SK-N-SH (cell line): Measurements from ENCODE around the gene PDGFB. TPM values are rescaled to one million over a fixed set of nuclear protein-coding genes. Genes with fewer than 3 reads are reported as not detected.
"Not testable (repeated sequence)": the region's sequence is repeated elsewhere in the genome, so short reads cannot be mapped to it uniquely, and the experiment has no call there.

ENCODE experiments used
- CTCF ChIA-PET: fragments of 300-600, 350-600 bp; formaldehyde crosslinking; extraction: SDS; loops from one replicate; lab custom pipeline; 2021; lab: Yijun Ruan, JAX
- POLR2A ChIA-PET: fragments of 350-600 bp; sonication (Branson Sonifier 250); formaldehyde crosslinking; extraction: SDS; loops from one replicate; lab custom pipeline; 2020; ENCODE audit warnings: antibody characterized with exemption, inconsistent platforms; lab: Yijun Ruan, JAX
- DNase-seq: peaks from one replicate; pipeline ENCODE4 v3.0.0; 2012
- H2AFZ ChIP-seq: fragments of 200-600 bp; sonication (generic); 2 replicates; pipeline ENCODE4 v1.8.1; 2016; ENCODE audit warnings: antibody characterized with exemption, mild to moderate bottlenecking, low read depth
- H3F3A ChIP-seq: fragments of 200-600 bp; sonication (generic); replicated peaks from 2 replicates; pipeline ENCODE3; 2016; ENCODE audit warnings: antibody characterized with exemption, mild to moderate bottlenecking; ENCODE audit not compliant: insufficient read depth
- H3K27ac ChIP-seq, 2 experiments: fragments of 200-500 bp in 1 of 2; fragments of 200-600 bp in 1 of 2; sonication (Bioruptor generic) in 1 of 2; sonication (generic), shearing (Covaris generic) in 1 of 2; 2 replicates each; pipeline versions ENCODE4 v1.5.1 to v1.6.1; 2014 to 2016; ENCODE audit warnings: low read depth in 2 of 2, inconsistent platforms in 1 of 2, low read length in 1 of 2, mild to moderate bottlenecking in 1 of 2, mixed read lengths in 1 of 2
- H3K27me3 ChIP-seq: fragments of 200-600 bp; sonication (generic), shearing (Covaris generic); 2 replicates; pipeline ENCODE4 v1.6.1; 2016; ENCODE audit warnings: mixed run types; ENCODE audit not compliant: insufficient read depth
- H3K36me3 ChIP-seq, 2 experiments: fragments of 200-500 bp in 1 of 2; fragments of 200-600 bp in 1 of 2; sonication (Bioruptor generic) in 1 of 2; sonication (generic) in 1 of 2; replicated peaks in 1 of 2; 2 replicates each; pipeline versions ENCODE3 to v1.5.1; 2014 to 2016; ENCODE audit warnings: low read length in 1 of 2, mild to moderate bottlenecking in 1 of 2; ENCODE audit not compliant: insufficient read depth in 2 of 2, control insufficient read depth in 1 of 2
- H3K4me1 ChIP-seq, 2 experiments: fragments of 200-500 bp in 1 of 2; fragments of 200-600 bp in 1 of 2; sonication (Bioruptor generic) in 1 of 2; sonication (generic), shearing (Covaris generic) in 1 of 2; 2 replicates each; pipeline versions ENCODE4 v1.5.1 to v1.6.1; 2014 to 2016; ENCODE audit warnings: low read depth in 1 of 2, low read length in 1 of 2, mixed run types in 1 of 2; ENCODE audit not compliant: insufficient read depth in 2 of 2, control insufficient read depth in 1 of 2
- H3K4me2 ChIP-seq: fragments of 200-600 bp; sonication (generic), shearing (Covaris generic); 2 replicates; pipeline ENCODE4 v1.6.1; 2017; ENCODE audit warnings: mixed run types
- H3K4me3 ChIP-seq, 2 experiments: fragments of 200-500 bp in 1 of 2; fragments of 200-600 bp in 1 of 2; sonication (Bioruptor generic) in 1 of 2; sonication (generic), shearing (Covaris generic) in 1 of 2; 2 replicates each; pipeline versions ENCODE4 v1.5.1 to v1.8.1; 2014 to 2016; ENCODE audit warnings: low read depth in 2 of 2, inconsistent platforms in 1 of 2, low read length in 1 of 2, mild to moderate bottlenecking in 1 of 2, mixed read lengths in 1 of 2, moderate library complexity in 1 of 2
- H3K79me2 ChIP-seq: fragments of 200-600 bp; sonication (generic); 2 replicates; pipeline ENCODE4 v1.8.1; 2017; ENCODE audit warnings: mild to moderate bottlenecking; ENCODE audit not compliant: insufficient read depth
- H3K9ac ChIP-seq: fragments of 200-600 bp; sonication (generic); 2 replicates; pipeline ENCODE4 v1.6.1; 2017; ENCODE audit warnings: mixed run types
- H3K9me2 ChIP-seq: fragments of 200-600 bp; sonication (generic); 2 replicates; pipeline ENCODE4 v1.6.1; 2017; ENCODE audit warnings: mixed run types
- H3K9me3 ChIP-seq: fragments of 200-600 bp; sonication (generic); 2 replicates; pipeline ENCODE4 v1.6.1; 2017; ENCODE audit warnings: mixed run types, mild to moderate bottlenecking, moderate library complexity
- H4K20me1 ChIP-seq: fragments of 200-600 bp; sonication (generic); 2 replicates; pipeline ENCODE4 v1.6.1; 2017; ENCODE audit warnings: mild to moderate bottlenecking, mixed run types; ENCODE audit not compliant: insufficient read depth
- CHD2 ChIP-seq: fragments of 150-350 bp; IDR thresholded peaks from 2 replicates; pipeline ENCODE4 v1.6.1; 2018; ENCODE audit warnings: low read length; ENCODE audit not compliant: partially characterized antibody
- CTCF ChIP-seq: fragments of 200-600 bp; sonication (generic); IDR thresholded peaks from 2 replicates; pipeline ENCODE4 v1.6.1; 2017; ENCODE audit warnings: antibody characterized with exemption, mild to moderate bottlenecking, moderate library complexity
- EP300 ChIP-seq, 2 experiments: IDR thresholded peaks; 2 replicates each; pipeline versions ENCODE4 v1.4.0 to v1.6.1; 2012; ENCODE audit warnings: borderline replicate concordance in 1 of 2, low read depth in 1 of 2, low read length in 1 of 2
- EZH2phosphoT487 ChIP-seq: fragments of 200-600 bp; sonication (generic); IDR thresholded peaks from 2 replicates; pipeline ENCODE4 v1.6.1; 2017; ENCODE audit warnings: low read depth, mixed run types, mild to moderate bottlenecking, antibody characterized with exemption, moderate library complexity, borderline replicate concordance
- FOXJ3 ChIP-seq: sonication (generic); formaldehyde crosslinking; IDR thresholded peaks from 2 replicates; pipeline ENCODE4 v1.5.1; 2020; ENCODE audit warnings: mild to moderate bottlenecking, missing genetic modification reagents
- FOXM1 ChIP-seq: IDR thresholded peaks from 2 replicates; pipeline ENCODE4 v1.4.0; 2012; ENCODE audit warnings: low read depth, mild to moderate bottlenecking
- GABPA ChIP-seq: IDR thresholded peaks from 2 replicates; pipeline ENCODE4 v1.4.0; 2012; ENCODE audit warnings: low read depth, mild to moderate bottlenecking
- MAX ChIP-seq: IDR thresholded peaks from 2 replicates; pipeline ENCODE4 v1.4.0; 2012; ENCODE audit warnings: low read depth
- MXI1 ChIP-seq: IDR thresholded peaks from 2 replicates; pipeline ENCODE4 v1.6.1; 2012; ENCODE audit warnings: mild to moderate bottlenecking, low read depth, low read length, improper control_type of control experiment
- NRF1 ChIP-seq: IDR thresholded peaks from 2 replicates; pipeline ENCODE4 v1.6.1; 2012; ENCODE audit warnings: low read depth, mild to moderate bottlenecking, low read length
- POLR2AphosphoS5 ChIP-seq: IDR thresholded peaks from 2 replicates; pipeline ENCODE4 v1.6.1; 2012; ENCODE audit warnings: low read depth, low read length
- RCOR1 ChIP-seq: fragments of 150-350 bp; IDR thresholded peaks from 2 replicates; pipeline ENCODE4 v1.6.1; 2017; ENCODE audit warnings: antibody characterized with exemption, low read length
- RFX5 ChIP-seq: IDR thresholded peaks from 2 replicates; pipeline ENCODE4 v1.6.1; 2012; ENCODE audit warnings: mild to moderate bottlenecking, improper control_type of control experiment, low read length
- RXRA ChIP-seq: IDR thresholded peaks from 2 replicates; pipeline ENCODE4 v1.4.0; 2012; ENCODE audit warnings: low read depth, mild to moderate bottlenecking, borderline replicate concordance
- TCF12 ChIP-seq: IDR thresholded peaks from 2 replicates; pipeline ENCODE4 v1.4.0; 2012
- TEAD4 ChIP-seq: IDR thresholded peaks from 2 replicates; pipeline ENCODE4 v1.4.0; 2012; ENCODE audit warnings: mild to moderate bottlenecking, borderline replicate concordance; ENCODE audit not compliant: insufficient read depth
- WGBS: methylation state at CpG from one replicate; pipeline ENCODE4 v1.1.6; 2017; ENCODE audit warnings: low lambda C conversion rate; 5-methylcytosine and 5-hydroxymethylcytosine counted together
- polyA plus RNA-seq, 3 experiments: library from polyadenylated mRNA; depleted of rRNA; stranded (reverse); fragments of >200 nt; gene quantifications; 2 replicates each; pipeline ENCODE4 v1.2.3, GENCODE V29; 2012
- TF ChIP-seq, protein P1 (sequence below): IDR thresholded peaks from 2 replicates; pipeline ENCODE4 v1.4.0; 2012; ENCODE audit warnings: low read depth, borderline replicate concordance
- TF ChIP-seq, protein P2 (sequence below): fragments of 150-350 bp; IDR thresholded peaks from 2 replicates; pipeline ENCODE4 v1.6.1; 2016; ENCODE audit warnings: mild to moderate bottlenecking, low read depth, low read length

The PDGFB gene
- polyA plus RNA-seq, 1 of the 3 experiments (the other 2 are of a cell fraction): 0.44 TPM

DNA sequence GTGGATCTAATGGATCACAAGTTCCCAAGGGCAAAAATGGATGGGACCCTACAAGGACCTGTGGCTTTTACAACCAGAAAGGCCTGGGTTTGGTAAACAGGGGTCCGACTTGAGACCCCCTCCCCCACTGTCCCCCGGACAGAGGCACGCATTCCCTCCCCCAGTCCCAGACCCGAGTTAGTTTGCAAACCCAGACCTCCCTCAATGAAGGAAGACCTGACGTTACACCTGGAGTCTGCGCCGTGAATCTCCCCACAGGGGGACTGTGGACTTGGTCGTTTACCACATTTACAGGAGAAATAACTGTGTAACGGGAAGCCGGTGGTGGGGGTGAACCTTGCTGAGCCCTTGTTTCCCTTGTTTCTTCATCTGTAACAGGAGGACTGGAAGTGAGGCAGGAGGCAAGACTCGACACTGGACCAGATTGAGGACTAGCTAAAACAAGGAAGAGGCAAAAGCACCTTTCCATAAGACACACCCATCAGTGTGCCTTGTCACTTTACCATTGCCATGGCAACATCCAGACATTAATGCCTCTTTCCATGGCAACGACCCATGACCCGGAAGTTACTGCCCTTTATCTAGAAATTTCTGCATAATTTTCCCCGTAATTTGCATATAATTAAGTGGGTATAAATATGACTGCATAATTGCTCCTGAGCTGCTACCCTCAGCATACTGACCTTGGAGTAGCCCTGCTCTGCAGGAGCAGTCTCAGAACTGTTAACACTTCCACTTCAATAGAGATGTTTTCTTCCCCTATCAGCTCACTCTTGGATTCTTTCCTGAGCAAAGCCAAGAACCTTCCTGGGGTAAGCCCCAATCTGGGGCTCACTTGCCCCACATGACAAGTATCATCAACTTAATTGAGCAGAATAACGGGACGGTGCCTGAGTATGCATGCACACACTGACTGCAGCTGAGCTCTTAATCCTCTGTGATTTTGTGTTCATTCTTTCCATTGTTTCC is 25.4 kb downstream of the PDGFB start:
- no peaks in the 10 kb centered on the region for H4K20me1 ChIP-seq
- CTCF ChIA-PET: interaction anchor here (0.5 kb wide), 1 partner anchor 10 kb away, joined by 3 read pairs; no protein-coding TSS in a partner anchor

DNA sequence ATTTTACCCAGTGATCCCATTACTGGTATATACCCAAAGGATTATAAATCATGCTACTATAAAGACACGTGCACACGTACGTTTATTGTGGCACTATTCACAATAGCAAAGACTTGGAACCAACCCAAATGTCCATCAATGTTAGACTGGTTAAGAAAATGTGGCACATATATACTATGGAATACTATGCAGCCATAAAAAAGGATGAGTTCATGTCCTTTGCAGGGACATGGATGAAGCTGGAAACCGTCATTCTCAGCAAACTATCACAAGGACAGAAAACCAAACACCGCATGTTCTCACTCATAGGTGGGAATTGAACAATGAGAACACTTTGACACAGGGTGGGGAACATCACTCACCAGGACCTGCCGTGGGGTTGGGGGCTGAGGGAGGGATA is 26.4 kb downstream of the PDGFB start:
- WGBS: 68% methylated on average over 6 of the region's 6 CpGs
- H2AFZ ChIP-seq, H3F3A ChIP-seq, H3K9me3 ChIP-seq, H3K4me2 ChIP-seq, CTCF ChIA-PET, H3K27ac ChIP-seq, H3K9me2 ChIP-seq, DNase-seq, H3K27me3 ChIP-seq, POLR2A ChIA-PET, H3K79me2 ChIP-seq, H4K20me1 ChIP-seq, H3K9ac ChIP-seq, H3K4me1 ChIP-seq, H3K4me3 ChIP-seq, H3K36me3 ChIP-seq: not testable (repeated sequence)

More for the DNA sequence above, 25.4 kb downstream of the PDGFB start:
- H3K79me2 ChIP-seq: no peaks in the 10 kb centered on the region
- POLR2A ChIA-PET: no interaction called here
- H3K9me3 ChIP-seq: no peaks in the 10 kb centered on the region
- H3K4me3 ChIP-seq: no peak overlapping the region
- H2AFZ ChIP-seq: no peak overlapping the region
- H3F3A ChIP-seq: no peaks in the 10 kb centered on the region
- H3K9me2 ChIP-seq: no peaks in the 10 kb centered on the region
- H3K4me1 ChIP-seq: no peaks in the 10 kb centered on the region
- H3K36me3 ChIP-seq: no peaks in the 10 kb centered on the region
- no peak overlapping the region for H3K4me2 ChIP-seq
- DNase-seq: no peak
- H3K9ac ChIP-seq: no peak overlapping the region
- TF ChIP-seq NRF1 (no peak), RXRA (no peak), EP300 (IDR thresholded peaks at IDR 0.05; ENCODE audit: borderline replicate concordance in 1 of 2, low read depth in 1 of 2, low read length in 1 of 2) (no peak), TCF12 (no peak), CTCF (no peak), RCOR1 (no peak), RFX5 (no peak), EZH2phosphoT487 (no peak), POLR2AphosphoS5 (no peak), GABPA (no peak), TEAD4 (no peak), MAX (no peak), MXI1 (no peak), FOXJ3 (no peak), FOXM1 (no peak), CHD2 (no peak)
- TF ChIP-seq, protein P1, sequence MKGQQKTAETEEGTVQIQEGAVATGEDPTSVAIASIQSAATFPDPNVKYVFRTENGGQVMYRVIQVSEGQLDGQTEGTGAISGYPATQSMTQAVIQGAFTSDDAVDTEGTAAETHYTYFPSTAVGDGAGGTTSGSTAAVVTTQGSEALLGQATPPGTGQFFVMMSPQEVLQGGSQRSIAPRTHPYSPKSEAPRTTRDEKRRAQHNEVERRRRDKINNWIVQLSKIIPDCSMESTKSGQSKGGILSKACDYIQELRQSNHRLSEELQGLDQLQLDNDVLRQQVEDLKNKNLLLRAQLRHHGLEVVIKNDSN: no peak
- TF ChIP-seq, protein P2, sequence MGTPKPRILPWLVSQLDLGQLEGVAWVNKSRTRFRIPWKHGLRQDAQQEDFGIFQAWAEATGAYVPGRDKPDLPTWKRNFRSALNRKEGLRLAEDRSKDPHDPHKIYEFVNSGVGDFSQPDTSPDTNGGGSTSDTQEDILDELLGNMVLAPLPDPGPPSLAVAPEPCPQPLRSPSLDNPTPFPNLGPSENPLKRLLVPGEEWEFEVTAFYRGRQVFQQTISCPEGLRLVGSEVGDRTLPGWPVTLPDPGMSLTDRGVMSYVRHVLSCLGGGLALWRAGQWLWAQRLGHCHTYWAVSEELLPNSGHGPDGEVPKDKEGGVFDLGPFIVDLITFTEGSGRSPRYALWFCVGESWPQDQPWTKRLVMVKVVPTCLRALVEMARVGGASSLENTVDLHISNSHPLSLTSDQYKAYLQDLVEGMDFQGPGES: no peak
- TF ChIP-seq, all 33 proteins: peak for 0
- H3K27me3 ChIP-seq: no peaks in the 10 kb centered on the region
- H3K27ac ChIP-seq: no peak overlapping the region
- 20% methylated on average over 8 of the region's 16 CpGs for WGBS
